ENCODE data around the gene EHF. TPM values are rescaled to one million over a fixed set of nuclear protein-coding genes. Genes with fewer than 3 reads are reported as not detected.

Gene EHF
- total RNA-seq, 2 donors from 2014 or later: 0.22 TPM; not detected in 1

- TF ChIP-seq CTCF (conservative IDR thresholded peaks at IDR 0.05): no peak
- 68 to 73% methylated on average over 2 of the region's 2 CpGs for WGBS, 2 experiments (ENCODE audit: insufficient coverage in 1 of 2, insufficient read length in 1 of 2)
- Histone ChIP-seq H3K27ac (ENCODE audit: low read depth, low read length) (no peak overlapping the region), H3K27me3 (ENCODE audit: control insufficient read depth, insufficient read depth, low read length, poor library complexity, severe bottlenecking) (no peaks in the 10 kb centered on the region), H3K4me1 (ENCODE audit: control insufficient read depth, insufficient read depth, low read length) (peaks cover 21% of the 10 kb centered on the region), H3K9me3 (ENCODE audit: control insufficient read depth, low read length) (peaks cover 4% of the 10 kb centered on the region), H3K9ac (ENCODE audit: extremely low read depth, low read length, poor library complexity, severe bottlenecking) (peak overlapping the region; percentile 4), H3K4me3 (ENCODE audit: low read length) (peak overlapping the region; percentile 51), H3K36me3 (ENCODE audit: control insufficient read depth, insufficient read depth, low read length) (no peaks in the 10 kb centered on the region)
- H3K9me3 Mint-ChIP-seq: peaks cover 2% of the 10 kb centered on the region
- no peak for DNase-seq
- H3K27me3 Mint-ChIP-seq (ENCODE audit: insufficient read depth): peaks cover 4% of the 10 kb centered on the region
- peak overlapping the region; percentile 39 for H3K4me3 Mint-ChIP-seq
- H3K4me1 Mint-ChIP-seq: peaks cover 53% of the 10 kb centered on the region
- H3K36me3 Mint-ChIP-seq (ENCODE audit: low read depth): no peaks in the 10 kb centered on the region
- peak overlapping the region; percentile 90 for H3K27ac Mint-ChIP-seq
Measured at GRCh38 chr11:34601085-34601444, 19.8 kb upstream of the EHF start.

- no peak for DNase-seq
- H3K27ac Mint-ChIP-seq: peak overlapping the region; percentile 90
- Histone ChIP-seq H3K27ac (ENCODE audit: low read depth, low read length) (no peak overlapping the region), H3K27me3 (ENCODE audit: control insufficient read depth, insufficient read depth, low read length, poor library complexity, severe bottlenecking) (no peaks in the 10 kb centered on the region), H3K9me3 (ENCODE audit: control insufficient read depth, low read length) (no peaks in the 10 kb centered on the region), H3K9ac (ENCODE audit: extremely low read depth, low read length, poor library complexity, severe bottlenecking) (no peak overlapping the region), H3K4me1 (ENCODE audit: control insufficient read depth, insufficient read depth, low read length) (peaks cover 21% of the 10 kb centered on the region), H3K4me3 (ENCODE audit: low read length) (peak overlapping the region; percentile 51), H3K36me3 (ENCODE audit: control insufficient read depth, insufficient read depth, low read length) (no peaks in the 10 kb centered on the region)
- H3K36me3 Mint-ChIP-seq (ENCODE audit: low read depth): no peaks in the 10 kb centered on the region
- 92 to 96% methylated on average over 5 of the region's 5 CpGs for WGBS, 2 experiments (ENCODE audit: insufficient coverage in 1 of 2, insufficient read length in 1 of 2)
- peak overlapping the region; percentile 39 for H3K4me3 Mint-ChIP-seq
- TF ChIP-seq CTCF (conservative IDR thresholded peaks at IDR 0.05): no peak
- peaks cover 58% of the 10 kb centered on the region for H3K4me1 Mint-ChIP-seq
- H3K27me3 Mint-ChIP-seq (ENCODE audit: insufficient read depth): peaks cover 4% of the 10 kb centered on the region
- H3K9me3 Mint-ChIP-seq: no peaks in the 10 kb centered on the region
Measured at GRCh38 chr11:34601609-34602008, 19.3 kb upstream of the EHF start.

DNA sequence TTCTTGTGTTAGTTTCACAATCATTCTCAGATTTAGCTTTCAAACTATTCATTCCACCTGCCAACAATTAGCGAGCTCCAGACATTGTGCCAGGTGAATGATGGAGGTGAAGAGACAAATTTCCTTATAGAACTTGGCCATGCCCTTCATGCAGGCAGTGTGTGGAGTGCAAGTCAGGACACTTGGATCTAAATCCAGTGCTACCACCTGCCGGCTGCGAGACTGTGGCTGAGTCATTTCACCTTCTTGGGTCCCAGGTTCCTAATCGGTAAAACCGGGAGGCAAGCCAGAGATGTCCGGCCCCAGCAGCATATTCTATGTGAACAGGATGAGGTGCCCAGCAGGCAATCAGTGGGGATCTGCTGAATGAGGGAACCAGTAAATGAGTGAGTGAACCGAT is 18.6 kb upstream of the EHF start:
- Histone ChIP-seq H3K27ac (ENCODE audit: low read depth, low read length) (no peak overlapping the region), H3K4me1 (ENCODE audit: control insufficient read depth, insufficient read depth, low read length) (peaks cover 21% of the 10 kb centered on the region), H3K36me3 (ENCODE audit: control insufficient read depth, insufficient read depth, low read length) (no peaks in the 10 kb centered on the region), H3K9ac (ENCODE audit: extremely low read depth, low read length, poor library complexity, severe bottlenecking) (no peak overlapping the region), H3K4me3 (ENCODE audit: low read length) (no peak overlapping the region), H3K9me3 (ENCODE audit: control insufficient read depth, low read length) (no peaks in the 10 kb centered on the region), H3K27me3 (ENCODE audit: control insufficient read depth, insufficient read depth, low read length, poor library complexity, severe bottlenecking) (no peaks in the 10 kb centered on the region)
- Mint-ChIP-seq H3K4me3 (no peak overlapping the region), H3K9me3 (no peaks in the 10 kb centered on the region), H3K4me1 (peaks cover 58% of the 10 kb centered on the region), H3K36me3 (ENCODE audit: low read depth) (no peaks in the 10 kb centered on the region), H3K27ac (no peak overlapping the region), H3K27me3 (ENCODE audit: insufficient read depth) (peaks cover 4% of the 10 kb centered on the region)
- TF ChIP-seq CTCF (conservative IDR thresholded peaks at IDR 0.05): no peak
- 93 to 100% methylated on average over 4 to 7 of the region's 7 CpGs for WGBS, 2 experiments (ENCODE audit: insufficient coverage in 1 of 2, insufficient read length in 1 of 2)
- no peak for DNase-seq
